Ramos (cell line): ENCODE measurements around the gene PIAS4.

Experiments
- in situ Hi-C: fragments of 300-500 bp; cut with MboI; formaldehyde crosslinking; loops from one replicate; pipeline ENCODE4 v1.14.3; 2022; ENCODE audit warnings: low sequenced_read_pairs; ENCODE audit not compliant: unreplicated experiment

The PIAS4 gene

GRCh38 chr19:3976495-3977241, 30.9 kb upstream of the PIAS4 start:
- in situ Hi-C loops = no loop called here

GRCh38 chr19:3977242-3978143, 30.0 kb upstream of the PIAS4 start:
- in situ Hi-C loops = no loop called here

- in situ Hi-C loops = no loop called here
These were observed 29.4 kb upstream of the PIAS4 start for GRCh38 chr19:3978145-3978544.

- in situ Hi-C loops = no loop called here
These were observed 28.3 kb upstream of the PIAS4 start for GRCh38 chr19:3979289-3979673.

- in situ Hi-C loops = no loop called here
These were observed 27.7 kb upstream of the PIAS4 start for GRCh38 chr19:3979674-3980352.

- in situ Hi-C loops = no loop called here
These were observed 26.9 kb upstream of the PIAS4 start for GRCh38 chr19:3980353-3981251.

GRCh38 chr19:3981373-3981735, 26.2 kb upstream of the PIAS4 start:
- in situ Hi-C loops = no loop called here

- in situ Hi-C loops = no loop called here
These were observed 25.5 kb upstream of the PIAS4 start for GRCh38 chr19:3981736-3982681.

GRCh38 chr19:3982701-3983541, 24.6 kb upstream of the PIAS4 start:
- in situ Hi-C loops = no loop called here

GRCh38 chr19:3983542-3983914, 24.0 kb upstream of the PIAS4 start:
- in situ Hi-C loops = no loop called here

- in situ Hi-C loops = no loop called here
These were observed 23.5 kb upstream of the PIAS4 start for GRCh38 chr19:3983936-3984583.

- in situ Hi-C loops = no loop called here
These were observed 23.0 kb upstream of the PIAS4 start for GRCh38 chr19:3984584-3984907.

GRCh38 chr19:3984908-3985642, 22.5 kb upstream of the PIAS4 start, which contains the start of gene EEF2:
Gene EEF2, minus strand, starts transcription at chr19:3985463. Its CDS starts 83 bp downstream, at chr19:3985380.
- in situ Hi-C loops = no loop called here

- in situ Hi-C loops = no loop called here
These were observed 21.8 kb upstream of the PIAS4 start for GRCh38 chr19:3985643-3986259.

GRCh38 chr19:3986260-3987041, 21.1 kb upstream of the PIAS4 start:
- in situ Hi-C loops = no loop called here
